HG03066 (cell line): ENCODE results near the gene SSRP1.

Experiments used
- ATAC-seq: cut with Tn5 transposase; IDR thresholded peaks from one replicate; pipeline ENCODE4 v1.9.1; 2021; ENCODE audit warnings: low read depth; ENCODE audit not compliant: unreplicated experiment

Gene SSRP1

DNA sequence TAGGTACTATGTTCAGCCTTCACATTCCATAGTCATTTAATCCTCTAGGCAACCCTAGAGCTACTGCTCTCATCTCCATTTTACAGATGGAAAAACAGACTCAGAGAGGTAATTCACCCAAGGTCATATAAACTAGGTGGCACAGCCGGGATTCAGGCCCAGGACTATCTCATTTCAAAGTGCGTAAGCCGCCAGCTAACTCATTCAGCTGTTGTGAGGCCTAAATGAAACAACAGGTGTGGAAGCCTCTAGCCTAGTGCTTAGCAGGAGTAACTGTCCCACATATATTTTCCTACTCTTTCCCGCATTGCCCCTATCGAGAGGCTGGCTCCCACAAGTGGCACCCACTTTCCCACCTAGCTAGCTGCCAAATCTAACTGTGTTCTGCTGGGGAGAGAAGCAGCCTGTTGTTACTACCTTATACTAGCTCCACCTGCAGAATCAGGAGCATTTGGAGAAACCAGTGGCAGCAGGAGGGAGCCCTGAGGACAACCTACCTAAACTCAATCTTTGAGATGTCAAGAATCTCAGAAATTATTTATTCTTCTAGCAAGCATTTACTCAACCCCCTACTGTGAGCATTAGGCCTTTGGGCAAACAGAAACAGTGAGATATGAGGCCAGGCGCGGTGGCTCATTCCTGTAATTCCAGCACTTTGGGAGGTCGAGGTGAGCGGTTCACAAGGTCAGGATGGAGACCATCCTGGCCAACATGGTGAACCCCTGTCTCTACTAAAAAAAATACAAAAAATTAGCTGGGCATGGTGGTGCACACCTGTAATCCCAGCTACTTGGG is 24.4 kb upstream of the SSRP1 start:
- ATAC-seq, result no peak

DNA sequence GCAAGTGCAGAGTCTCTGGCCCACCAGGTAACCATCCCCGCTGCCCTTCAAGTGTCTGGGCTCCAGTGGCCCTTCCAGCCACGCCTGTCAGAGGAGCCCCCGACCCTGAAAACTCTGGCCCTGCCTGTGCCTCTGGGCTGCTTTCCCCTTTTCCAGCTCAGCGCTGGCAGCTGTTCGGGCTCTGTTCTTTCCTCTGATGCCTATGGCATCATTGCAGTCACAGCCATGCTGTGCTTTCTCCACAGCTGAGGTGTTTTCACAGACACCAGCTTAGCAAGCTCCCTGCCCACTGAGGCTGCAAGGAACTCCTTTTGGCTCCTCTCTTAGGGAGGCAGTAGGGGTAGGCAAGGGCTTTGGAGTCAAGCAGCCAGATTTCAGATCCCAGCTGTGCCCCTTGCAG is 23.7 kb upstream of the SSRP1 start:
- ATAC-seq, result no peak

DNA sequence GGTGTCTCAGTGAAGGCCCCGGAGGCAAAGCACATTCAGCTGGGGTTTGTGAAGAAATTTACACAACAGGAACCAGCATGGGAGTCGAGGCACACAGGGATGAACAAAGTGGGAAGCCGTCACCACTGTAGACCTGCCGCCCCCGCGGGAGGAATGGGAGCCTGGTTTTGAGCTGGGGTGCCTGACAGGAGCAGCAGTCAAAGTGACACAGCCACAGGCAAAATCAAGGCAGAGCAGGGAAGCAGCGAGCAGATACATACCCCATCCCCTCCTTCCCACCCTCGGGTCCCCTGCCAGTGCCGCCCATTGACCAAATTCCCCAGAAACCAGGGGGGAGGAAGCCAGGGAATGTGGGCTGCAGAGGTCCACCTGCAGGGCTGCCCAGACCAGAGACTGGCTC is 23.3 kb upstream of the SSRP1 start:
- no peak for ATAC-seq

DNA sequence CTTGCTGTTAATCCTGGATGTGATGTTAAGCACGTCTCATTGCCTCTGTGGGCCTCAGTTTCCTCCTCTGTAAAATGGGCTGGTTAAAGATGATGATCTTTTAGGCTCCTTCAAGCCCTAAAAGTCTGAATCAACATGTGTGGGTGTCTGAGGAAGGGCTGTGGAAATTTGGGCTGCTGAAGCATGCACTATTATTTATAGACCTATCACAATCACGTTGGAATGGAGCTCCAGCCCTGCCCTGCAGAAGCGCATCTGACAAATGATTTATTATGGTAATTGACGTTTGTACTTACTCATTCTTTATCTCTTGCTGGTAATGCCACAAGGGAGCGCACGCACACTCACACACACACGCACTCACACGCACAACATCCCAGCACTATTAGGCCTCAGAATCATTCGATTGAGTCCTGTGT is 22.9 kb upstream of the SSRP1 start:
- no peak for ATAC-seq

DNA sequence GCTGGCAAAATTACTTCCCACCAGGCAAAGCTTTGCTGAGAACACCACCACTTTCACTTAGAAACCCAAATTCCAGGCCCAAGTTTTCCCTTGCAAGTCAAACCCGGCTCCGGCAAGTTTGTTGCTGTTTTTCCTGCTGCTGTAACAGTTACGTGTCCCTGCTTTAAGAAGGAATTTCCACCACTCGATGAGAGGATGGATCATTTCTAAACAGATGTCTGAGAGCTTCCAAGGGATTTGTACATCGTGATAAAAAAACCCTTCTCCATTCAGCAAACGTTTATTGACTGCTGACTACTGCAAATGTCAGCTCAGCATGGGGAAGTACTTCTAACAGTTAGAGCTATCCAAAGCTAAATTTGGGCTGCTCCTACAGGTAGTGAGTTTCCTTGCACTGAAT is 22.2 kb upstream of the SSRP1 start:
- ATAC-seq, result no peak

DNA sequence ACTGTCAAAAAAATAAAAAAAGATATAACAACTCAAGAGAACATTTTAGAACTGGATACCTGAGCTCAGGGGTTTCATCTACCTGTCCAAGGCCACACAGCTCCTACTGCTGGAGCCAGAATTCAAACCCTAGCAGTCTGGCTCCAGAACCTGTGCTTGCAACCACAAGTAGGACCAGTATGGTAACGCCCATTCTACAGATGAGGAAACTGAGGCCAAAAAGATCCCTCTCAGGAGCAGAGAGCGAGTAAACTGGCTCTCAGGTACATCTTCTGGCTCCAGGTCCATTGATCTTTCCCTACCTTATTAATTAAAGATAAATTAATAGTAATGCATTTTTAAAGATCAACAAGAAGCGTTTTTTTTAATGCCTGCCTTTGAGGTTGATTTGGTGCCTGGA is 21.6 kb upstream of the SSRP1 start:
- no peak for ATAC-seq

DNA sequence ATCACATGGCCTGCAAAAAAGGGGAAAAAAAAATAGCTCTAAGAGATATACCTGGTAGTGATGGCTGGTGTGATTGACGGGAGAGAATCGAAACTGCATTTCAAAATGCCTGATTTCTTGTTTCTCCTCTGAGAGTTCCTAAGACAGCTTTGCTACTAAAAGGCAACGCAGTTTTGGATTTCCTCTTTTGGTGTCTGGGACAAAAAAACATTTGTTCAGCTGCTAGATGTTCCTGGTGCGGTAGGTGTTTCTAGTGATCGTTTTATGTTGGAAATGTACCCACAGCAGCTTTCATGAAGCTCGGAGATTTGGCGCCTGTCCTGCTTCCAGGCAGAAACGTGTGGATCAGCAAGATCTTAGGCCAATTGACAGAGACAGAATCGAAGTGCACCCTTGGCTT is 20.6 kb upstream of the SSRP1 start:
- no peak for ATAC-seq

DNA sequence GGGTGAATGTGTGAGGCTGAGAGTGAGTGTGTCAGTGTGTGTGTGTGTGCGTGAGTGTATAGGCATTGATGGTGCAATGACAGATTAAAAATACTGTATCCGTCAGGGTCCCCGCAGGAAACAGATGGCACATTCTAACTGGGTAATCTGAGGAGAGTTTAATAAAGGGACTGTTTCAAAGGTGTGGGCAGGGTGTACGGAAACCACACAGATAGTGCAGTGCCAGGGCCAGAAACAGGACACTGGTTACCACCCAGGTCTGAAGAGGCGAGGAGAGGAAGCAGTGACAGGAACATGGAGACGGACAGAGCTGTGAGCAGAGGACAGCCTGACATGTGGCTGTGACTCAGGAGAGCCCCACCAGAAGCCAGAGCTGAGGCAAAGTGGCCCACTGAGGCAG is 19.0 kb upstream of the SSRP1 start:
- no peak for ATAC-seq

DNA sequence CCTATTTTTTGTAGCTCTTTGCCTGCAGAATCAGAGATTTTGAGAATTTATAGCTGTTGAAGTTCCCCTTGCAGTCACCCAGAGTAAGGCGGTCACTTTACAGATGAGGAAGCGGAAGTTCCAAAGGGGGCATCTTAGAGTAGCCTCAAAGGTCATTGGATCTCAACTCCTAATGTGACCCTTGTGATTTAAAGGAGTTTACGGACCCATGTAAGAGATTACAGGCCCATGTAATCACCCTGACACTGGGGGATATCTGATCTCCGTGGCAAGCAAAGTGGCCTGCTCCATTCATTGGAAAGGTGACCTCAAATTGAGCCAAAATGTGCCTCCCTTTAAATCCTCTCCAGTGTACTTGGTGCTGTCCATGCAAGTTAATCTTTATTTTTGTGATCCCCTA is 18.2 kb upstream of the SSRP1 start:
- no peak for ATAC-seq

DNA sequence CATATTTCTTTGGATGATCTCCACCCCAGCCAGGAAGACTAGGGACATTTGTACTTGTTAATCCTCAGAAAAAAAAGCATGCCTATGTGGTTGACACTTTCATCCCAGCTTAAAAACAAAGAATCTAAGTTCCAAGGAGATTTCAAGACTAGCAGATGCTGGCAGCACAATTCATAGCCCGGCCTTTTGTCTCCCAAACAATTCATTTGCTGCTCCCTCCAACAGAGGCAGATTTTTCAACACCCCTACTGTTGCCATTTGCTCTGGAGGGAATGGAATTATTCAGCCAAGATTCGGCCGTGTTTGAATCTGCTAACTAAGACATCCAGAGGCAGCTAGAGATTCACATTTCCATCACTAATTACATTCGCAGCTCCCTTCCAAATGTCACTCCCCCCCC is 17.8 kb upstream of the SSRP1 start:
- ATAC-seq, result no peak

DNA sequence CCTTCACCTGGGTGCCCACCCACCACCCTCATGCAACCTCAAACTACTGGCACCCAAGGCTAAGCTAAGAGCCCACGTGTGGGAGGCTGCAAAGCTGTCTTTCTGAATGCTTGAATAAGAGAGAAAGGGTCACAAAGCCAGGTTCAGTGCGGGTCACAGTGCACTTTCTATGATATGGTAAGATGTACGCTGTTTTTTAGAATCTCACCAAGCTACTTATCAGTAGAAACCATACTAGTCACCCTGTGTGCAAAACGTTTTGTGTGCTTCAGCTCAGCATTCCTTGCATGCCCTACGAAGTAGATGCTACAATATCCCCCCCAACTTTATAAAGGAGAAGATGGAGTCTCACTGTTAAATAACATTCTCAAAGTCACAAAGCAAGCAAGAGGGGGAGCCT is 17.3 kb upstream of the SSRP1 start:
- ATAC-seq, result no peak

DNA sequence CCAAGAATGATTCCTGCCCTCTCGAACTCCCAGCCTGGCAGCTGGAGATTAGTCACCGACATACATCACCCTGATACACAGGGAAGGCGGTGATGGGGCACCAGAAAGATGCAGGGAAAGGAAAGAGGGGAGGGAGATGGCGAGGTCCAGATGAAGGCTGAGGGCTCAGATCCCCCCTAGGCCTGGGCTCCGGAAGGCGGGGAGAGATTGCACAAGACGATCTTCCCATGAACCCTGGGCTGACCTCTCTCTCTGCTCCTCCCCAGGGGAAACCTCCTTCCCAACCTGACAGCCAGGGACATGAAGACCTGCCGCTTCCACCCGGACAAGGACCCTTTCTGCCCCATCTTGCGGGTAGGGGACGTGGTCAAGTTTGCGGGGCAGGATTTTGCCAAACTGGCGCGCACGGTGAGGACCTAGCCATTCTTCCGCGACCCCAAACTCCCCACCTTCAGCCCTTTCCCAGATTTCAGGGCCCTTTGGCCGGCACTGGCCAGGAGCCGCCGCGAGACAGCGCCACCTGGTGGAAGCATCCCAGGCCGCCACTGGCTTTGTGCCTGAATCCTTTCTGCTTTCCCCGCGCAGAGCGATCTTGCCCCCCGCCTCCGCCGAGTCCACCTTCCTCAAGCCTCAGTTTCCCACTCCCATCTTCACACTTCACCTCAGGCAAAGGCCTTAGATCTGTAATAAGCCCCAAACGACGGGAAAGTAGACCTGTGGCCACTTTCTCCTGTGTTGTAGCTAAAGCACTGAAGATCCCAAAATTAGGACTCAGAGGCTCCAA is 14.0 kb upstream of the SSRP1 start:
- ATAC-seq, result peak; percentile 54

DNA sequence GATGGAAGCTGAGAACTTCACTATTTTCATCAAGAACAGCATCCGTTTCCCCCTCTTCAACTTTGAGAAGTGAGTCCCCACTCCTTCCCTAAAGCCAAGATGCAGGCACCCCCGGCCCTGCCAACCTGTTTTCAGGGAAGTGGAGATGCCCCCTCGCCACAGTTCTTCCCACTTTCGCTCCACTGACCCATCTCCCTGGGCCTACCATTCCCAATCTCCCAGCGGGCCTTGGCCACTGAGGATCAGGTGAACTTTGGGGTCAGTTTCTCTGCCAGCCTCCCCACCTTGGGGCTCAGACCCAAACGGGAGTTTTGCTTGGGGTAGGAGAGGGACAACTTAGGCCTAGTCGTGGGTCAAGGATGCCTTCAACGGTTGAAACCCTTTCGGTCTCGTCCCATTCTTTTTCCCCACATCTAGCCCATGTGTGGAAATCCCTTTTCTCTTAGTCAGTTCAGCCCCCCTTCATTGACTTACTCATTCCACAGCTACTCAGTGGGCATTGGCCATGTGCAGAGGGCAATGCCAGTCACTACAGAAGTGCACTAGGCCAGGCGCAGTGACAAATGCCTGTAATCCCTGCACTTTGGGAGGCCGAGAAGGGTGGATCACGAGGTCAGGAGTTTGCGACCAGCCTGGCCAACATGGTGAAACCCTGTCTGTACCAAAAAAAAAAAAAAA is 13.1 kb upstream of the SSRP1 start:
- ATAC-seq, result no peak

DNA sequence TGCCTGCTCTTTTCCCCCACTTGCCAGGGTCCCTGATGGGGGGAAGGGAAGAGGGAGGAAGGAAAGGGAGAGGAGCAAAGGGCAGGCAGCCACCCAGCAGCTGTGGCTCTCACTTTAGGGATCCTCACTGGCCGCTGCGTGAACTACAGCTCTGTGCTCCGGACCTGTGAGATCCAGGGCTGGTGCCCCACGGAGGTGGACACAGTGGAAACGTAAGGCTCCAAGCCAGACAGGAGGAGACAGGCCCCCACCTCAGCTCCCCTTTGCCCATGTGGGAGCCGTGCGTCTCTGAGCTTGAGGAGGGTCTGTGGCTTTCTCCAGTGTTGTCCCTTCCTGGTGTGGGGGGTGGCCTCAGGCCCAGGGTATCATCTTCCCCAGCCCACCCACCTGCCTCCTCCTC is 12.4 kb upstream of the SSRP1 start:
- no peak for ATAC-seq

DNA sequence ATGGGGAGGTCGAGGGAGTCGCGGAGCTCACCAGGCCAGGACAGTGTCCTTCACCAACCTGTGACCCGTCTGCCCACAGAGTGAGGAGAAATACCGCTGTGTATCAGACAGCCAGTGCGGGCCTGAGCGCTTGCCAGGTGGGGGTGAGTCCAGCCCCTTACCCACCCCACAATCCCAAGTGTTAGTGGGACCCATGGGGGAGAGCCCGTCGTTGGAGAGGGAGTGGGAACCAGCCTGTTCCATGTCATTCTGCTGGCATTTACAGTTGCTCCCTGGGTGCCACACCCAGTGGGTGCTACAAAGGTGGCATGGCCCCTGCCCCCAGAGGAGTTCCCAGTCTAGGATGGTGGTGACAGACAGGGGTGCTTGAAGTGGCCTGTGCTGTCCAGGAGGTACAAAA is 11.6 kb upstream of the SSRP1 start:
- ATAC-seq, result no peak

DNA sequence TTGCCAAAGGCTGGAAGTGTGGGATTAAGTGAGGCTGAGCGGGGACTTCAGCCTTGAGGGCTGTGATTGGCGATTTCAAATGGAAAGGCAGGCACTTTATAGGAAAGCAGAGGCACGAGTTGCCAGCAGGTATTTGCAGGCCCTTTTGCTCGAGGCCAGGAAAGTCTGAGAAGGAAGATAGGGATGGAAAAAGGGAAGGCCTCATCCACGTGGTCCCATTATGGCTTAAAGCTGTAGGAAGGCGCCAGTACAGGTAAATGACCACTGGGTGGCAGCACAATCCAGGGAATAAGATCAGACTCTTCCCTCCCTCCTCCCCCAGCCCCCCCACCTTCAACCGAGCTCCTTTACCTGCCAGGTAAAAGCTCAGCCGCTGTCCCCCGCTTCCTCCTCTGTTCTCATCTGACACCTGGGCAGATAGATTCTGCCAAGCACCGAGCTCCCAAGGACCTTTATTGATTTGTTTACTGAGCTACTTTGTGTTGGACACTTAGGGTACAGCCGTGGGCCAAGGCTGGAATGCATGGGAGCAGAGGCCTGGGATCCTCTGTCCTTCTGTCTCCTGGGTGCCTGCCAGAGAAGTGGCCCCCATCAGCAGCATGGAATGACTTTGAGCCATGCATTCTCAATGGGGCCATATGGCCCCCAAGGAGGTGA is 10.0 kb upstream of the SSRP1 start:
- no peak for ATAC-seq

DNA sequence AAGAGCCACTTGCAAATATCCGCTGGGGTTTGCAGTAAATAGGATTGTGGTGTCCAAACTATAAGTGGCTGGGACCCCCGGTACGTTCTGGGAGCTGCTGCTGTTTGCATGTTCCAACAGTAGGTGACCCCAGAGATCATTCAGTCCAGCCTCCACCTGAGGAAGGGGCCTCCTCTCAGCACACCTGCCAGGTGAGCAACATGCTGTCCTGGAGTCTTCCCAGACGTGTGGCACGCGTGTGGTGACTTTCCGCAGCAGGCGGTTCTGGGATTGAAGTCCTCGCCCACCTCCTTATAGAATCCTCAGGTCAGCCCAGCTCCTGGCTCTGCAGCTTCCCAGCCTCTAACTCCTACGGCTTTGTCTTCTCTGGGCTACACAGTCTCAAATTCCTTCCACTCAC is 9.1 kb upstream of the SSRP1 start:
- no peak for ATAC-seq

DNA sequence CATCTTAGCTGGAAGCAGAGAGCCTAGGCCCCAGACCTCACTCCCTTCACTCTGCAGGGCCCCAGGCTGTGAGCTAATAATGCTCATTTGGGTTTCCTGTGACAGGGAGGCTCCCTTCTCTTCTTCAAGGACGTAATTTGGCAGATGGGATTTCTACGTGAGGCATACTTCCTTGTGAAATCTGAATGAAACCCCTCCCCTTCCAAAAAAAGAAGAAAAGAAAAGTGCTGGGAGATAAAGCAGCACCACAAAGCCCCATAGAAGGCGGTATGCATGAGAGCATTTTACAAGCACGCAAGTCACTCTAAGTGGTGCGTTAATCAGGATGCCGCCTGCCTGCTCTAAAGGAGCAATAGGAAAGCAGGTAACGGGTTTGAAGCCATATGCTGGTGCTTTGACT is 8.1 kb upstream of the SSRP1 start:
- ATAC-seq, result no peak

DNA sequence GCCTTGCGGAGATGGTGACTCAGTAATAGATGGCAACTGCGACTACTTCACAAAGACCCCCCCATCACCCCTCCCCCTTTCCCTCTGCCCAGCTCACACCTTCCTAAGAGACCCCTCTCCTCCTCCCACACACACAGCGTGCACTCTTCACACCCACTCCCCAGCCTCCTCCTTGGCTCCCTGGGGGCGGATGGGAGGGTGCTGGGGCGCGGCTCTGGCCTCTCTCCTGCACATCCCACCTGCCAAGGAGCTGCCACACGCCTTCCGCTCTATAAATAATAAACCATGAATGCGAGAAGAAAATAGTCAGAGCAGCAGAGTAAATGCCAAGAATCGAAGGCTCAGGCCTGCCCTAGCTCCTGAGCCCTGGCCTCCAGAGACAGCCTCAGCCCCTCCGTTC is 7.0 kb upstream of the SSRP1 start:
- ATAC-seq, result no peak

DNA sequence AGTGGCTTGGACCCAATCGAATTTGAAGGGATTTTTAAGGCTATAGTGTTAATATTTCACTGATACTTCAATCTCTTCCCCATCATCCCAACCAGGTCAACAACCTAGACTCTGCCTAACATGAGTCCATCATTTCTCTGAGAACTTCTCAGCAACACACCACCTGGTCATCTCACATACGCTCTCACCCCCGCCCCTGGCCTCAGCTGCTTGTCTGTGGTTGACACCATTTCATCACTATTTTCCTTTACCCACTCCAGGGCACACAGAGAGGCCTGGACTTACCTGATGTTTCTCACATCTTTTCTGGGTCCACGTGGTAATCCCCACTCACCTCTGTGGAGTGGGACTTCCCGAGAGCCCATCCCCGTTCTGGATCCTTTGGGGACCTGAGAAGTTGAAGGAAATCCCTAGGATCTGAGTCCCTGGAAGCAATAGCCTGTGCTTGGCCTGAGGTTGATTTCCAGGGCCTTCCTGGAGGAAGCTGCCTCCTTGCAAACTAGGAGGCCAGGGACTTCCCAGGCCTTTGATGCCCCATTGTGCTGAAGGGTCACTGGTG is 5.6 kb upstream of the SSRP1 start:
- no peak for ATAC-seq
